HepG2 (cell line): Measurements from ENCODE around the gene SPDYE16. TPM values are rescaled to one million over a fixed set of nuclear protein-coding genes. Genes with fewer than 3 reads are reported as not detected.
A peak's percentile ranks its signal among the peaks of the same experiment; 100 is the strongest.

Experiments used
- GATA4 ChIP-seq: sonication (generic); IDR thresholded peaks from 2 replicates; pipeline ENCODE4 v1.6.1; 2016; ENCODE audit warnings: antibody characterized with exemption, low read depth, borderline replicate concordance
- KDM2A ChIP-seq: sonication (generic); formaldehyde crosslinking; IDR thresholded peaks from 2 replicates; pipeline ENCODE4 v1.4.0; 2020; ENCODE audit warnings: low read depth, missing genetic modification reagents, borderline replicate concordance
- RARA ChIP-seq: IDR thresholded peaks from 2 replicates; pipeline ENCODE4 v1.6.1; 2016; ENCODE audit warnings: missing genetic modification reagents, missing compliant biosample characterization
- YEATS4 ChIP-seq: sonication (generic); formaldehyde crosslinking; IDR thresholded peaks from 2 replicates; pipeline ENCODE4 v1.4.0; 2020; ENCODE audit warnings: missing genetic modification reagents, borderline replicate concordance
- ZMYM3 ChIP-seq: sonication (generic); formaldehyde crosslinking; IDR thresholded peaks from 2 replicates; pipeline ENCODE4 v1.5.1; 2020; ENCODE audit warnings: mild to moderate bottlenecking, missing genetic modification reagents
- ZNF224 ChIP-seq: sonication (generic); formaldehyde crosslinking; IDR thresholded peaks from 2 replicates; pipeline ENCODE4 v1.5.0; 2020; ENCODE audit warnings: mild to moderate bottlenecking, missing genetic modification reagents
- ZNF678 ChIP-seq: sonication (generic); formaldehyde crosslinking; IDR thresholded peaks from 2 replicates; pipeline ENCODE4 v1.4.0; 2020; ENCODE audit warnings: mild to moderate bottlenecking, missing genetic modification reagents
- ZNF768 ChIP-seq: sonication (generic); formaldehyde crosslinking; IDR thresholded peaks from 2 replicates; pipeline ENCODE4 v1.4.0; 2020; ENCODE audit warnings: missing genetic modification reagents
- polyA plus RNA-seq, 8 experiments: library from polyadenylated mRNA; depleted of rRNA in 3 of 8; stranded (reverse) in 7 of 8; unstranded in 1 of 8; fragments of >200 nt; fragmentation: Illumina TruSeq in 4 of 8; extraction: Trizol in 4 of 8; gene quantifications; 2 replicates each; pipeline versions ENCODE4 v1.2.1 to v1.2.3, GENCODE V29; 2011 to 2016; ENCODE audit warnings: low read depth in 4 of 8, missing spikeins in 1 of 8, mixed read lengths in 1 of 8; ENCODE audit not compliant: insufficient read depth in 1 of 8
- total RNA-seq, 5 experiments: library from RNA; depleted of rRNA; stranded (reverse); fragments of >200 nt; fragmentation: Illumina TruSeq; extraction: Trizol; gene quantifications; 2 replicates each; pipeline ENCODE4 v1.2.3, GENCODE V29; 2016; ENCODE audit warnings: low read depth in 1 of 5
- TF ChIP-seq, protein P1 (sequence below): sonication (generic); formaldehyde crosslinking; IDR thresholded peaks from 2 replicates; pipeline ENCODE4 v1.4.0; 2020; ENCODE audit warnings: missing genetic modification reagents
- TF ChIP-seq, protein P2 (sequence below): sonication (generic); formaldehyde crosslinking; IDR thresholded peaks from 2 replicates; pipeline ENCODE4 v1.4.0; 2020; ENCODE audit warnings: missing genetic modification reagents, borderline replicate concordance
- TF ChIP-seq, protein P3 (sequence below): sonication (generic); formaldehyde crosslinking; IDR thresholded peaks from 2 replicates; pipeline ENCODE4 v1.5.1; 2020; ENCODE audit warnings: mild to moderate bottlenecking, missing genetic modification reagents, moderate library complexity
- TF ChIP-seq, protein P4 (sequence below): sonication (generic); formaldehyde crosslinking; IDR thresholded peaks from 2 replicates; pipeline ENCODE4 v1.5.1; 2020; ENCODE audit warnings: missing genetic modification reagents, mild to moderate bottlenecking, borderline replicate concordance
- TF ChIP-seq, protein P5 (sequence below): IDR thresholded peaks from 2 replicates; pipeline ENCODE4 v1.4.0; 2020; ENCODE audit warnings: mild to moderate bottlenecking, missing genetic modification reagents

Gene SPDYE16
- total and polyA plus RNA-seq, 2 of the 13 experiments (the other 11 are each of a cell fraction or from before 2014, with no cell fraction given) = 0.11 TPM; not detected in 1

DNA sequence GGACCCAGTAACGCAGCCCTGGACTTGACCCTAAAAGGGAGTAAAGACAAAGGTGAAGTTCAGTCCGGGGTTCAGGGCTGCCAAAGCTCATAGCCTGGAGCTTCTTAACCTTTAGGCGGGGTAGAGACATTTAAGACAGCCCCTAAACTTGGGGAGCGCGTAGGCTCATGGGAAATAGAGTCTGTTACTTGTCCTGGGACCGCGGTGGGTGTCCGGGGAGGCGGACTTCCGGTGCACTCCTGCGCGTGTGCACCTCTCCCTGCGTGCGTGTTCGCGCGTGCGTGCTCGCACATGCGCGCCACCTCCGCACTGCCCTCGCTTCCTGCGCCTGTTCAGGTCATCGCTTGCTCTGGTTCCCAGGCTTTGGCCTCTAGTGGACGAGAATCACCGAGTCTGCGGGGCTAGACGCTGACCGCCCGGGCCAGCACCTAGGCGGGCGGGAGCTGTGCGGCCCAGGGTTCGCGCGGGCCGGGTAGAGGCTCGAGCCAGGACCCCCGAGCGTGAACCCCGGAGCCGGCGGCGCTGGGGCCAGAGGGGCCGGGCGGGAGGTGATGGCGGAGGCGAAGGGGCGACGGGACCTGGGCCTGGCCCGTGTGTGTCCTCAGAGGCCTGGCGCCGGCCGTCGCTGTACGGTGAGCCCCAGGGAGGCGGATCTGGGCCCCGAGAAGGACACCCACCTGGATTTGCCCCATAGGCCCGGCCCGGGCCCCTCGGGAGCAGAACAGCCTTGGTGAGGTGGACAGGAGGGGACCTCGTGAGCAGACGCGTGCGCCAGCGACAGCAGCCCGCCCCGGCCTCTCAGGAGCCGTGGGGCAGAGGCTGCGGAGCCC lies 6.1 kb upstream of the SPDYE16 start (continued):
- TF ChIP-seq, protein P1, sequence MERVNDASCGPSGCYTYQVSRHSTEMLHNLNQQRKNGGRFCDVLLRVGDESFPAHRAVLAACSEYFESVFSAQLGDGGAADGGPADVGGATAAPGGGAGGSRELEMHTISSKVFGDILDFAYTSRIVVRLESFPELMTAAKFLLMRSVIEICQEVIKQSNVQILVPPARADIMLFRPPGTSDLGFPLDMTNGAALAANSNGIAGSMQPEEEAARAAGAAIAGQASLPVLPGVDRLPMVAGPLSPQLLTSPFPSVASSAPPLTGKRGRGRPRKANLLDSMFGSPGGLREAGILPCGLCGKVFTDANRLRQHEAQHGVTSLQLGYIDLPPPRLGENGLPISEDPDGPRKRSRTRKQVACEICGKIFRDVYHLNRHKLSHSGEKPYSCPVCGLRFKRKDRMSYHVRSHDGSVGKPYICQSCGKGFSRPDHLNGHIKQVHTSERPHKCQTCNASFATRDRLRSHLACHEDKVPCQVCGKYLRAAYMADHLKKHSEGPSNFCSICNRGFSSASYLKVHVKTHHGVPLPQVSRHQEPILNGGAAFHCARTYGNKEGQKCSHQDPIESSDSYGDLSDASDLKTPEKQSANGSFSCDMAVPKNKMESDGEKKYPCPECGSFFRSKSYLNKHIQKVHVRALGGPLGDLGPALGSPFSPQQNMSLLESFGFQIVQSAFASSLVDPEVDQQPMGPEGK (CRISPR knock-in tag) = peak; percentile 66; the same call in 1 of the 2 replicates
- TF ChIP-seq, protein P2, sequence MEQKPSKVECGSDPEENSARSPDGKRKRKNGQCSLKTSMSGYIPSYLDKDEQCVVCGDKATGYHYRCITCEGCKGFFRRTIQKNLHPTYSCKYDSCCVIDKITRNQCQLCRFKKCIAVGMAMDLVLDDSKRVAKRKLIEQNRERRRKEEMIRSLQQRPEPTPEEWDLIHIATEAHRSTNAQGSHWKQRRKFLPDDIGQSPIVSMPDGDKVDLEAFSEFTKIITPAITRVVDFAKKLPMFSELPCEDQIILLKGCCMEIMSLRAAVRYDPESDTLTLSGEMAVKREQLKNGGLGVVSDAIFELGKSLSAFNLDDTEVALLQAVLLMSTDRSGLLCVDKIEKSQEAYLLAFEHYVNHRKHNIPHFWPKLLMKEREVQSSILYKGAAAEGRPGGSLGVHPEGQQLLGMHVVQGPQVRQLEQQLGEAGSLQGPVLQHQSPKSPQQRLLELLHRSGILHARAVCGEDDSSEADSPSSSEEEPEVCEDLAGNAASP = 0 out of 2 replicates have a peak, but pooled peaks have one; percentile 10
- TF ChIP-seq GATA4 = 0 out of 2 replicates have a peak, but pooled peaks have one; percentile 28
- peak; percentile 79 for TF ChIP-seq ZNF678 (CRISPR knock-in tag)
- TF ChIP-seq, protein P3, sequence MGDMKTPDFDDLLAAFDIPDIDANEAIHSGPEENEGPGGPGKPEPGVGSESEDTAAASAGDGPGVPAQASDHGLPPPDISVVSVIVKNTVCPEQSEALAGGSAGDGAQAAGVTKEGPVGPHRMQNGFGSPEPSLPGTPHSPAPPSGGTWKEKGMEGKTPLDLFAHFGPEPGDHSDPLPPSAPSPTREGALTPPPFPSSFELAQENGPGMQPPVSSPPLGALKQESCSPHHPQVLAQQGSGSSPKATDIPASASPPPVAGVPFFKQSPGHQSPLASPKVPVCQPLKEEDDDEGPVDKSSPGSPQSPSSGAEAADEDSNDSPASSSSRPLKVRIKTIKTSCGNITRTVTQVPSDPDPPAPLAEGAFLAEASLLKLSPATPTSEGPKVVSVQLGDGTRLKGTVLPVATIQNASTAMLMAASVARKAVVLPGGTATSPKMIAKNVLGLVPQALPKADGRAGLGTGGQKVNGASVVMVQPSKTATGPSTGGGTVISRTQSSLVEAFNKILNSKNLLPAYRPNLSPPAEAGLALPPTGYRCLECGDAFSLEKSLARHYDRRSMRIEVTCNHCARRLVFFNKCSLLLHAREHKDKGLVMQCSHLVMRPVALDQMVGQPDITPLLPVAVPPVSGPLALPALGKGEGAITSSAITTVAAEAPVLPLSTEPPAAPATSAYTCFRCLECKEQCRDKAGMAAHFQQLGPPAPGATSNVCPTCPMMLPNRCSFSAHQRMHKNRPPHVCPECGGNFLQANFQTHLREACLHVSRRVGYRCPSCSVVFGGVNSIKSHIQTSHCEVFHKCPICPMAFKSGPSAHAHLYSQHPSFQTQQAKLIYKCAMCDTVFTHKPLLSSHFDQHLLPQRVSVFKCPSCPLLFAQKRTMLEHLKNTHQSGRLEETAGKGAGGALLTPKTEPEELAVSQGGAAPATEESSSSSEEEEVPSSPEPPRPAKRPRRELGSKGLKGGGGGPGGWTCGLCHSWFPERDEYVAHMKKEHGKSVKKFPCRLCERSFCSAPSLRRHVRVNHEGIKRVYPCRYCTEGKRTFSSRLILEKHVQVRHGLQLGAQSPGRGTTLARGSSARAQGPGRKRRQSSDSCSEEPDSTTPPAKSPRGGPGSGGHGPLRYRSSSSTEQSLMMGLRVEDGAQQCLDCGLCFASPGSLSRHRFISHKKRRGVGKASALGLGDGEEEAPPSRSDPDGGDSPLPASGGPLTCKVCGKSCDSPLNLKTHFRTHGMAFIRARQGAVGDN (CRISPR knock-in tag) = peak; percentile 93
- TF ChIP-seq KDM2A (CRISPR knock-in tag) = peak; percentile 76
- TF ChIP-seq ZNF768 (CRISPR knock-in tag) = 0 out of 2 replicates have a peak, but pooled peaks have one; percentile 41
- 0 out of 2 replicates have a peak, but pooled peaks have one; percentile 35 for TF ChIP-seq ZNF224 (CRISPR knock-in tag)
- TF ChIP-seq, protein P4, sequence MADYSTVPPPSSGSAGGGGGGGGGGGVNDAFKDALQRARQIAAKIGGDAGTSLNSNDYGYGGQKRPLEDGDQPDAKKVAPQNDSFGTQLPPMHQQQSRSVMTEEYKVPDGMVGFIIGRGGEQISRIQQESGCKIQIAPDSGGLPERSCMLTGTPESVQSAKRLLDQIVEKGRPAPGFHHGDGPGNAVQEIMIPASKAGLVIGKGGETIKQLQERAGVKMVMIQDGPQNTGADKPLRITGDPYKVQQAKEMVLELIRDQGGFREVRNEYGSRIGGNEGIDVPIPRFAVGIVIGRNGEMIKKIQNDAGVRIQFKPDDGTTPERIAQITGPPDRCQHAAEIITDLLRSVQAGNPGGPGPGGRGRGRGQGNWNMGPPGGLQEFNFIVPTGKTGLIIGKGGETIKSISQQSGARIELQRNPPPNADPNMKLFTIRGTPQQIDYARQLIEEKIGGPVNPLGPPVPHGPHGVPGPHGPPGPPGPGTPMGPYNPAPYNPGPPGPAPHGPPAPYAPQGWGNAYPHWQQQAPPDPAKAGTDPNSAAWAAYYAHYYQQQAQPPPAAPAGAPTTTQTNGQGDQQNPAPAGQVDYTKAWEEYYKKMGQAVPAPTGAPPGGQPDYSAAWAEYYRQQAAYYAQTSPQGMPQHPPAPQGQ (CRISPR knock-in tag) = 0 out of 2 replicates have a peak, but pooled peaks have one; percentile 24
- TF ChIP-seq RARA (CRISPR knock-in tag) = peak; percentile 77
- TF ChIP-seq, protein P5, sequence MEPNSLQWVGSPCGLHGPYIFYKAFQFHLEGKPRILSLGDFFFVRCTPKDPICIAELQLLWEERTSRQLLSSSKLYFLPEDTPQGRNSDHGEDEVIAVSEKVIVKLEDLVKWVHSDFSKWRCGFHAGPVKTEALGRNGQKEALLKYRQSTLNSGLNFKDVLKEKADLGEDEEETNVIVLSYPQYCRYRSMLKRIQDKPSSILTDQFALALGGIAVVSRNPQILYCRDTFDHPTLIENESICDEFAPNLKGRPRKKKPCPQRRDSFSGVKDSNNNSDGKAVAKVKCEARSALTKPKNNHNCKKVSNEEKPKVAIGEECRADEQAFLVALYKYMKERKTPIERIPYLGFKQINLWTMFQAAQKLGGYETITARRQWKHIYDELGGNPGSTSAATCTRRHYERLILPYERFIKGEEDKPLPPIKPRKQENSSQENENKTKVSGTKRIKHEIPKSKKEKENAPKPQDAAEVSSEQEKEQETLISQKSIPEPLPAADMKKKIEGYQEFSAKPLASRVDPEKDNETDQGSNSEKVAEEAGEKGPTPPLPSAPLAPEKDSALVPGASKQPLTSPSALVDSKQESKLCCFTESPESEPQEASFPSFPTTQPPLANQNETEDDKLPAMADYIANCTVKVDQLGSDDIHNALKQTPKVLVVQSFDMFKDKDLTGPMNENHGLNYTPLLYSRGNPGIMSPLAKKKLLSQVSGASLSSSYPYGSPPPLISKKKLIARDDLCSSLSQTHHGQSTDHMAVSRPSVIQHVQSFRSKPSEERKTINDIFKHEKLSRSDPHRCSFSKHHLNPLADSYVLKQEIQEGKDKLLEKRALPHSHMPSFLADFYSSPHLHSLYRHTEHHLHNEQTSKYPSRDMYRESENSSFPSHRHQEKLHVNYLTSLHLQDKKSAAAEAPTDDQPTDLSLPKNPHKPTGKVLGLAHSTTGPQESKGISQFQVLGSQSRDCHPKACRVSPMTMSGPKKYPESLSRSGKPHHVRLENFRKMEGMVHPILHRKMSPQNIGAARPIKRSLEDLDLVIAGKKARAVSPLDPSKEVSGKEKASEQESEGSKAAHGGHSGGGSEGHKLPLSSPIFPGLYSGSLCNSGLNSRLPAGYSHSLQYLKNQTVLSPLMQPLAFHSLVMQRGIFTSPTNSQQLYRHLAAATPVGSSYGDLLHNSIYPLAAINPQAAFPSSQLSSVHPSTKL = peak; percentile 47
- peak; percentile 87 for TF ChIP-seq ZMYM3 (CRISPR knock-in tag)
- TF ChIP-seq YEATS4 (CRISPR knock-in tag) = peak; percentile 86; the same call in 1 of the 2 replicates
